Mammary epithelial cell (primary cell): ENCODE results near the gene POLR3G.

Experiments
- CTCF ChIP-seq, 2 donors: IDR thresholded peaks in 1 of 2; conservative IDR thresholded peaks in 1 of 2; 2 replicates each; pipeline ENCODE4 v1.5.1; 2011 to 2012; ENCODE audit warnings: inconsistent platforms in 2 of 2, low read length in 2 of 2, mild to moderate bottlenecking in 2 of 2, control low read depth in 1 of 2, low read depth in 1 of 2; ENCODE audit not compliant: insufficient read depth in 1 of 2; ENCODE audit errors: extremely low read depth in 1 of 2
- EZH2 ChIP-seq: IDR thresholded peaks from 2 replicates; pipeline ENCODE4 v1.6.1; 2012; ENCODE audit warnings: low read length, inconsistent platforms, borderline replicate concordance

- no peak for TF ChIP-seq CTCF (conservative IDR thresholded peaks at IDR 0.05 in 1 of 2, IDR thresholded peaks at IDR 0.05 in 1 of 2; ENCODE audit: extremely low read depth in 1 of 2, insufficient read depth in 1 of 2, low read depth in 1 of 2, low read length in 2 of 2)
- TF ChIP-seq EZH2: no peak
Measured at GRCh38 chr5:90438100-90438499, 36.6 kb upstream of the POLR3G start.
